ENCODE measurements around the gene RNF151. TPM values are rescaled to one million over a fixed set of nuclear protein-coding genes. Genes with fewer than 3 reads are reported as not detected.
A peak's percentile ranks its signal among the peaks of the same experiment; 100 is the strongest.

RNF151 gene
- total and polyA plus RNA-seq, 2 of the 13 experiments (the other 11 are each of a cell fraction or from before 2014, with no cell fraction given), result not detected

DNA sequence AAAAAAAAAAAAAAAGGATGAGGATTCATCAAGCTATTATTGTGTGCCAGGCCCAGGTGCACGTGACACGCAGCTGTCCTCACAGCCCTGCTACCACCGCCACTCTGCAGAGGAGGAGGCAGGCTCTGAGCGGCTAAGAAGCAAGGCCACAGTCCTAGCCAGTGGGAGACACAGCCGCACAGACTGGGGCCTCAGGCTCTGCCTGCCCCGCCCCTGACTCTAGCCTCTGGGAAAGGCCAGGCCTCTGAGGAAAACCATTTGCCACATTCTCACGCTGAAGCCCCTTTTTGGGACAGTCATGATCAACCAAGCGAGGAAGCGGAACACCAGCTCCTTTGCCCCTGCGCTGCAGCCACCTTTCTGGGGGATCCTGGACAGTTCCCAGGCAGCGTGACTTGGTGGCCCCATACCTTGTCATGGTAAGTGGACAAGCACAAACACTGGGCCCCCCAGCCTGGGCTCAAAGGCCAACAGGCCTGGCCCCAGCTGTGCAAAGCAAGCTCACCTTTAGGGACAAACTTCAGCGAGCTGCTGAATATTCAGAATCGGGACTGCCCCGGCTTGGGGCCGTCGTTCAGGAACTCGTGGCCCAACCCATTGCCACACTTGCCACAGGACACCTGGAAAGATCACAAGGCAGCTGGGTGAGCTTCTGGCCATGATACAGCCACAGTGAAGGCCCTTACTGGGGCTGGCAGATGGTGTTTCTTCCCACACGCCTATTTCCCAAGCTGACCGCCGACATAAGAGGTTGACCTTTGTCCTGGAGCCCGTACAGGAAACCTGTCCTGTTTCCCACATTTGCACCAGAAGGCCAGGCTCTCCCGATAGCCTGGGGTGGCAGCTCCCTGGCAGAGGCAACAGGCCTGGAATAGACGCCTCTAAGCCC, 26.1 kb upstream of the RNF151 start (continued):
- TF ChIP-seq SALL2 (CRISPR knock-in tag; IDR thresholded peaks at IDR 0.05) (0 out of 2 replicates have a peak, but pooled peaks have one; percentile 20), CREM (IDR thresholded peaks at IDR 0.05) (peak; percentile 60), CREM (CRISPR knock-in tag; IDR thresholded peaks at IDR 0.05) (no peak), MIXL1 (CRISPR knock-in tag; IDR thresholded peaks at IDR 0.05) (peak; percentile 25; the same call in 1 of the 2 replicates), SMC3 (IDR thresholded peaks at IDR 0.05; ENCODE audit: low read length) (no peak), ZNF589 (CRISPR knock-in tag; conservative IDR thresholded peaks at IDR 0.05) (0 out of 2 replicates have a peak, but pooled peaks have one; percentile 62), NR2F1 (CRISPR knock-in tag; IDR thresholded peaks at IDR 0.05) (peak in 1 of 2 experiments; percentile 19; a peak in 1 of 4 replicates), TRIM24 (CRISPR knock-in tag; IDR thresholded peaks at IDR 0.05) (no peak), MBD4 (IDR thresholded peaks at IDR 0.05; ENCODE audit: borderline replicate concordance, low read length) (no peak), ELF3 (CRISPR knock-in tag; IDR thresholded peaks at IDR 0.05) (no peak), CHCHD3 (CRISPR knock-in tag; IDR thresholded peaks at IDR 0.05) (no peak), ESRRA (CRISPR knock-in tag; IDR thresholded peaks at IDR 0.05; ENCODE audit: low read depth) (0 out of 2 replicates have a peak, but pooled peaks have one; percentile 56), MIER2 (CRISPR knock-in tag; IDR thresholded peaks at IDR 0.05) (peak; percentile 36; the same call in 1 of the 2 replicates), TFAP4 (IDR thresholded peaks at IDR 0.05; ENCODE audit: borderline replicate concordance, low read depth) (peak; percentile 99), XRCC5 (optimal IDR thresholded peaks at IDR 0.05; ENCODE audit: low read length) (no peak), HDAC1 (CRISPR knock-in tag; IDR thresholded peaks at IDR 0.05) (peak; percentile 71), ZNF691 (CRISPR knock-in tag; IDR thresholded peaks at IDR 0.05; ENCODE audit: borderline replicate concordance, low read depth) (peak; percentile 35; the same call in 1 of the 2 replicates), MTA1 (CRISPR knock-in tag; IDR thresholded peaks at IDR 0.05; ENCODE audit: borderline replicate concordance) (peak; percentile 92), BRD4 (CRISPR knock-in tag; IDR thresholded peaks at IDR 0.05) (peak; percentile 10; the same call in 1 of the 2 replicates), STAT5B (CRISPR knock-in tag; IDR thresholded peaks at IDR 0.05) (no peak)
- TF ChIP-seq, protein P1, sequence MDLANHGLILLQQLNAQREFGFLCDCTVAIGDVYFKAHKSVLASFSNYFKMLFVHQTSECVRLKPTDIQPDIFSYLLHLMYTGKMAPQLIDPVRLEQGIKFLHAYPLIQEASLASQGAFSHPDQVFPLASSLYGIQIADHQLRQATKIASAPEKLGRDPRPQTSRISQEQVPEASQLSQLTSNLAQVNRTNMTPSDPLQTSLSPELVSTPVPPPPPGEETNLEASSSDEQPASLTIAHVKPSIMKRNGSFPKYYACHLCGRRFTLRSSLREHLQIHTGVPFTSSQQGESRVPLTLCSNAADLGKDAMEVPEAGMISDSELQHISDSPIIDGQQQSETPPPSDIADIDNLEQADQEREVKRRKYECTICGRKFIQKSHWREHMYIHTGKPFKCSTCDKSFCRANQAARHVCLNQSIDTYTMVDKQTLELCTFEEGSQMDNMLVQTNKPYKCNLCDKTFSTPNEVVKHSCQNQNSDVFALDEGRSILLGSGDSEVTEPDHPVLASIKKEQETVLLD (CRISPR knock-in tag; IDR thresholded peaks at IDR 0.05; ENCODE audit: low read depth), result peak; percentile 42; the same call in 1 of the 2 replicates
- TF ChIP-seq, protein P2, sequence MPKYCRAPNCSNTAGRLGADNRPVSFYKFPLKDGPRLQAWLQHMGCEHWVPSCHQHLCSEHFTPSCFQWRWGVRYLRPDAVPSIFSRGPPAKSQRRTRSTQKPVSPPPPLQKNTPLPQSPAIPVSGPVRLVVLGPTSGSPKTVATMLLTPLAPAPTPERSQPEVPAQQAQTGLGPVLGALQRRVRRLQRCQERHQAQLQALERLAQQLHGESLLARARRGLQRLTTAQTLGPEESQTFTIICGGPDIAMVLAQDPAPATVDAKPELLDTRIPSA (CRISPR knock-in tag; IDR thresholded peaks at IDR 0.05; ENCODE audit: borderline replicate concordance), result no peak
- TF ChIP-seq, protein P3, sequence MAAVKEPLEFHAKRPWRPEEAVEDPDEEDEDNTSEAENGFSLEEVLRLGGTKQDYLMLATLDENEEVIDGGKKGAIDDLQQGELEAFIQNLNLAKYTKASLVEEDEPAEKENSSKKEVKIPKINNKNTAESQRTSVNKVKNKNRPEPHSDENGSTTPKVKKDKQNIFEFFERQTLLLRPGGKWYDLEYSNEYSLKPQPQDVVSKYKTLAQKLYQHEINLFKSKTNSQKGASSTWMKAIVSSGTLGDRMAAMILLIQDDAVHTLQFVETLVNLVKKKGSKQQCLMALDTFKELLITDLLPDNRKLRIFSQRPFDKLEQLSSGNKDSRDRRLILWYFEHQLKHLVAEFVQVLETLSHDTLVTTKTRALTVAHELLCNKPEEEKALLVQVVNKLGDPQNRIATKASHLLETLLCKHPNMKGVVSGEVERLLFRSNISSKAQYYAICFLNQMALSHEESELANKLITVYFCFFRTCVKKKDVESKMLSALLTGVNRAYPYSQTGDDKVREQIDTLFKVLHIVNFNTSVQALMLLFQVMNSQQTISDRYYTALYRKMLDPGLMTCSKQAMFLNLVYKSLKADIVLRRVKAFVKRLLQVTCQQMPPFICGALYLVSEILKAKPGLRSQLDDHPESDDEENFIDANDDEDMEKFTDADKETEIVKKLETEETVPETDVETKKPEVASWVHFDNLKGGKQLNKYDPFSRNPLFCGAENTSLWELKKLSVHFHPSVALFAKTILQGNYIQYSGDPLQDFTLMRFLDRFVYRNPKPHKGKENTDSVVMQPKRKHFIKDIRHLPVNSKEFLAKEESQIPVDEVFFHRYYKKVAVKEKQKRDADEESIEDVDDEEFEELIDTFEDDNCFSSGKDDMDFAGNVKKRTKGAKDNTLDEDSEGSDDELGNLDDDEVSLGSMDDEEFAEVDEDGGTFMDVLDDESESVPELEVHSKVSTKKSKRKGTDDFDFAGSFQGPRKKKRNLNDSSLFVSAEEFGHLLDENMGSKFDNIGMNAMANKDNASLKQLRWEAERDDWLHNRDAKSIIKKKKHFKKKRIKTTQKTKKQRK (IDR thresholded peaks at IDR 0.05; ENCODE audit: low read length), result no peak

Data from HepG2 (cell line).